GM12864 (cell line): ENCODE data around the gene HOXA11.

ENCODE experiments used
- DNase-seq: peaks from one replicate; pipeline ENCODE4 v3.0.0-alpha.2; 2011; ENCODE audit warnings: low read depth
- H3K4me3 ChIP-seq: 2 replicates; pipeline ENCODE4 v1.5.1; 2011; ENCODE audit warnings: mild to moderate bottlenecking, low read depth, low read length, control low read depth
- TF ChIP-seq, protein P1 (sequence below): IDR thresholded peaks from 2 replicates; pipeline ENCODE4 v1.5.1; 2011; ENCODE audit warnings: low read depth, mild to moderate bottlenecking, moderate library complexity, low read length, control low read depth, inconsistent platforms; ENCODE audit errors: missing control alignments

Gene HOXA11

GRCh38 chr7:27132978-27133377 is 52.1 kb downstream of the HOXA11 start:
- TF ChIP-seq, protein P1, sequence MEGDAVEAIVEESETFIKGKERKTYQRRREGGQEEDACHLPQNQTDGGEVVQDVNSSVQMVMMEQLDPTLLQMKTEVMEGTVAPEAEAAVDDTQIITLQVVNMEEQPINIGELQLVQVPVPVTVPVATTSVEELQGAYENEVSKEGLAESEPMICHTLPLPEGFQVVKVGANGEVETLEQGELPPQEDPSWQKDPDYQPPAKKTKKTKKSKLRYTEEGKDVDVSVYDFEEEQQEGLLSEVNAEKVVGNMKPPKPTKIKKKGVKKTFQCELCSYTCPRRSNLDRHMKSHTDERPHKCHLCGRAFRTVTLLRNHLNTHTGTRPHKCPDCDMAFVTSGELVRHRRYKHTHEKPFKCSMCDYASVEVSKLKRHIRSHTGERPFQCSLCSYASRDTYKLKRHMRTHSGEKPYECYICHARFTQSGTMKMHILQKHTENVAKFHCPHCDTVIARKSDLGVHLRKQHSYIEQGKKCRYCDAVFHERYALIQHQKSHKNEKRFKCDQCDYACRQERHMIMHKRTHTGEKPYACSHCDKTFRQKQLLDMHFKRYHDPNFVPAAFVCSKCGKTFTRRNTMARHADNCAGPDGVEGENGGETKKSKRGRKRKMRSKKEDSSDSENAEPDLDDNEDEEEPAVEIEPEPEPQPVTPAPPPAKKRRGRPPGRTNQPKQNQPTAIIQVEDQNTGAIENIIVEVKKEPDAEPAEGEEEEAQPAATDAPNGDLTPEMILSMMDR = no peak
- no peak for DNase-seq
- H3K4me3 ChIP-seq = no peak overlapping the region

DNA sequence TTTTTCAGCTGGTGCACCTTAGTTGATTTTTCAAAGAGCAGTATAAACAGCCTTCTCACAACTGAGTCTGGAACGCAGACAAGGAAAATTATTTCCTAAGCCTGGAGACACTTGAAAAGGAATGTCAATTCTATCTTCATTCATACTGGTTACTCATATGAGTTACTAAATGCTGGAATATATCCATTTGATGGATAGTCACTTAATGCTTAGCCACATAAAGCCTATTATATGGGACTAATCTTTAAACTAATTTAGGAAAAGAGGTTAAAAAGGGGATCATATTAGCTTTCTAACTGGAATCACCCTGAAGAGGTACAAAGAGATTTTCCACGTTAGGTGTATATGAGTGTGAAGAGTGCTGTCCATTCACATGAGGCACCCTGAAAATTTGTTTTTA is 52.8 kb downstream of the HOXA11 start:
- TF ChIP-seq, protein P1 = no peak
- no peak for DNase-seq
- H3K4me3 ChIP-seq = no peak overlapping the region

DNA sequence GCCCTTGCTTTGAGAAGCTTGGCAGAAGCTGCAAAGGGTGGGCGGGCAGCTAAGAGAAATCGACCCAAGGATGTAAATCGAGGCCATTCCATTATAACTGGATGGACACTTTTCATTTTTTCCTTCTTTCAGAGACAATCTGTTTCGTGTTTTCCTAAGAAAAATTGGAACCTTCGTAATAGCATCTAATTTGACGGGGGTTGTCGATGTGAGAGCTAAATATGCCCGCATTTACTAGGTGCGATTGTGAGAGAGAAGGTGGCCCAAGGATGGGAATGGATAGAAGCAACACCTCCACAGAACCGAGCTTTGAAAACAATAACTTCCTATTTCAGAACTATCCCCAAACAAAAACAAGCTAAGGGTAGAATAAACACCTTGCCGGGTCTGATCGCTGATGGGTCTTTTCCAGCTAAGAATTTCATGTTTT is 53.6 kb downstream of the HOXA11 start:
- TF ChIP-seq, protein P1 = no peak
- no peak for DNase-seq
- peak overlapping the region; percentile 50 for H3K4me3 ChIP-seq
